ENCODE data around the gene LCMT2.

DNA sequence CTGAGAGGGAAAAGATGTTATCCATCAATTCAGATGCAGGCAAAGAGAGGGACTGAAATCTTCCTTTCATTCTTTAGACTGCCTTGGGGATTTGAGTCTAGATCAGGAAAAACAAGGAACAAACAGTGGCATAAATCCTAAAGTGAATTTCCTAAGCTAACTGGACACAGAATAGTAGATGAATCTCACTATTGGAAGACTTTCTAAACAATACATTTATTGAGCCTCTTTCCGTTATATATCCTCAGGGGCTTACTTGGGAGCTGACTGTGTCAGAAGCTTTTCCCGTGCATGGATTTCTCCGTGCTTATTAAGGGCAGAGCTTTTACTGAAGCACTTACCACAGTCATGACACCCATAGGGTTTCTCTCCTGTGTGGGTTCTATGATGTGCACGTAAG, 30.4 kb upstream of the LCMT2 start:
- TF ChIP-seq, protein P1, sequence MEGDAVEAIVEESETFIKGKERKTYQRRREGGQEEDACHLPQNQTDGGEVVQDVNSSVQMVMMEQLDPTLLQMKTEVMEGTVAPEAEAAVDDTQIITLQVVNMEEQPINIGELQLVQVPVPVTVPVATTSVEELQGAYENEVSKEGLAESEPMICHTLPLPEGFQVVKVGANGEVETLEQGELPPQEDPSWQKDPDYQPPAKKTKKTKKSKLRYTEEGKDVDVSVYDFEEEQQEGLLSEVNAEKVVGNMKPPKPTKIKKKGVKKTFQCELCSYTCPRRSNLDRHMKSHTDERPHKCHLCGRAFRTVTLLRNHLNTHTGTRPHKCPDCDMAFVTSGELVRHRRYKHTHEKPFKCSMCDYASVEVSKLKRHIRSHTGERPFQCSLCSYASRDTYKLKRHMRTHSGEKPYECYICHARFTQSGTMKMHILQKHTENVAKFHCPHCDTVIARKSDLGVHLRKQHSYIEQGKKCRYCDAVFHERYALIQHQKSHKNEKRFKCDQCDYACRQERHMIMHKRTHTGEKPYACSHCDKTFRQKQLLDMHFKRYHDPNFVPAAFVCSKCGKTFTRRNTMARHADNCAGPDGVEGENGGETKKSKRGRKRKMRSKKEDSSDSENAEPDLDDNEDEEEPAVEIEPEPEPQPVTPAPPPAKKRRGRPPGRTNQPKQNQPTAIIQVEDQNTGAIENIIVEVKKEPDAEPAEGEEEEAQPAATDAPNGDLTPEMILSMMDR (conservative IDR thresholded peaks at IDR 0.05; ENCODE audit: low read depth, low read length): no peak
- TF ChIP-seq EZH2phosphoT487 (IDR thresholded peaks at IDR 0.05; ENCODE audit: borderline replicate concordance, low read length) (no peak), EZH2 (IDR thresholded peaks at IDR 0.05; ENCODE audit: low read length, unreplicated experiment) (no peak)

Measured in PC-3 (cell line).